Keratinocyte (primary cell): ENCODE measurements around the gene EIF2D. TPM values are rescaled to one million over a fixed set of nuclear protein-coding genes. Genes with fewer than 3 reads are reported as not detected.

ENCODE experiments used
- DNase-seq: peaks from one replicate; pipeline ENCODE4 v3.0.0-alpha.2; 2011; ENCODE audit warnings: low read depth, missing footprints, low spot score
- FAIRE-seq: peaks from 2 replicates; lab custom pipeline; 2011; peaks lifted over from hg19 to GRCh38; lab: Jason Lieb, UNC
- H2AFZ ChIP-seq: 2 replicates; pipeline ENCODE4 v1.6.0; 2012; ENCODE audit warnings: low read length, control low read depth, inconsistent platforms; ENCODE audit not compliant: control insufficient read depth
- H3K27ac ChIP-seq: 2 replicates; pipeline ENCODE4 v1.5.1; 2011; ENCODE audit warnings: low read length; ENCODE audit not compliant: control insufficient read depth, insufficient read depth
- H3K27me3 ChIP-seq: 3 replicates; pipeline ENCODE4 v1.6.0; 2011; ENCODE audit warnings: low read length; ENCODE audit not compliant: control insufficient read depth, insufficient read depth; ENCODE audit errors: extremely low read depth
- H3K36me3 ChIP-seq, 2 experiments: 2 replicates in 1 of 2; 3 replicates in 1 of 2; pipeline ENCODE4 v1.5.1; 2011; ENCODE audit warnings: low read length in 2 of 2, mild to moderate bottlenecking in 1 of 2; ENCODE audit not compliant: control insufficient read depth in 2 of 2, insufficient read depth in 2 of 2; ENCODE audit errors: extremely low read depth in 1 of 2
- H3K4me1 ChIP-seq: 3 replicates; pipeline ENCODE4 v1.5.1; 2011; ENCODE audit warnings: low read length; ENCODE audit not compliant: control insufficient read depth, insufficient read depth; ENCODE audit errors: extremely low read depth
- H3K4me2 ChIP-seq: 3 replicates; pipeline ENCODE4 v1.6.0; 2011; ENCODE audit warnings: low read depth, low read length; ENCODE audit not compliant: control insufficient read depth, insufficient read depth; ENCODE audit errors: extremely low read depth
- H3K4me3 ChIP-seq, 3 experiments: fragments of 200-600 bp in 1 of 3; sonication (generic) in 1 of 3; 2 replicates in 2 of 3; 3 replicates in 1 of 3; pipeline ENCODE4 v1.5.1; 2011 to 2016; ENCODE audit warnings: low read length in 3 of 3, mild to moderate bottlenecking in 3 of 3, control low read depth in 2 of 3, inconsistent platforms in 1 of 3, low read depth in 1 of 3, mixed read lengths in 1 of 3, mixed run types in 1 of 3, moderate library complexity in 1 of 3; ENCODE audit not compliant: control insufficient read depth in 2 of 3, insufficient read depth in 2 of 3; ENCODE audit errors: extremely low read depth in 1 of 3
- H3K79me2 ChIP-seq: 2 replicates; pipeline ENCODE4 v1.6.0; 2012; ENCODE audit warnings: low read length; ENCODE audit not compliant: control insufficient read depth, insufficient read depth
- H3K9ac ChIP-seq: 3 replicates; pipeline ENCODE4 v1.6.0; 2011; ENCODE audit warnings: low read length; ENCODE audit not compliant: control insufficient read depth, insufficient read depth; ENCODE audit errors: extremely low read depth
- H3K9me1 ChIP-seq: 3 replicates; pipeline ENCODE4 v1.6.0; 2011; ENCODE audit warnings: low read length; ENCODE audit not compliant: control insufficient read depth, insufficient read depth; ENCODE audit errors: extremely low read depth
- H3K9me3 ChIP-seq: 2 replicates; pipeline ENCODE4 v1.5.1; 2012; ENCODE audit warnings: low read depth, low read length; ENCODE audit not compliant: control insufficient read depth
- H4K20me1 ChIP-seq: 3 replicates; pipeline ENCODE4 v1.6.0; 2011; ENCODE audit warnings: low read length; ENCODE audit not compliant: control insufficient read depth, insufficient read depth; ENCODE audit errors: extremely low read depth
- CTCF ChIP-seq, 3 experiments: IDR thresholded peaks in 1 of 3; conservative IDR thresholded peaks in 1 of 3; optimal IDR thresholded peaks in 1 of 3; 2 replicates in 2 of 3; 3 replicates in 1 of 3; pipeline versions ENCODE3 to v1.5.1; 2011; ENCODE audit warnings: low read length in 3 of 3, mild to moderate bottlenecking in 3 of 3, moderate library complexity in 2 of 3, control low read depth in 1 of 3, inconsistent platforms in 1 of 3; ENCODE audit not compliant: insufficient read depth in 2 of 3; ENCODE audit errors: extremely low read depth in 1 of 3
- EZH2 ChIP-seq: IDR thresholded peaks from one replicate; pipeline ENCODE4 v1.6.1; 2012; ENCODE audit warnings: inconsistent platforms, mild to moderate bottlenecking, low read length, moderate library complexity
- dilution Hi-C: fragments of 300-500 bp; cut with MboI; formaldehyde crosslinking; loops from one replicate; pipeline ENCODE4 v1.7.0; 2020; ENCODE audit warnings: low sequenced_read_pairs; ENCODE audit not compliant: extremely low pct_ligation_motif_present
- polyA plus RNA-seq, 5 experiments: library from polyadenylated mRNA; depleted of rRNA in 3 of 5; stranded (reverse) in 3 of 5; stranded (forward) in 1 of 5; unstranded in 1 of 5; fragments of >200 nt; gene quantifications; 1 replicate in 1 of 5; 2 replicates in 3 of 5; 3 replicates in 1 of 5; pipeline versions ENCODE4 v1.2.1 to v1.2.3, GENCODE V29; 2011 to 2012; ENCODE audit warnings: missing spikeins in 2 of 5, low read depth in 1 of 5, low replicate concordance in 1 of 5

EIF2D gene
- polyA plus RNA-seq, 1 donor (not counting 4 experiments of a cell fraction or from before 2014, with no cell fraction given) = 60.6 TPM

GRCh38 chr1:206559672-206559995 is 52.6 kb downstream of the EIF2D start:
- peaks cover 13% of the 10 kb centered on the region for H3K4me1 ChIP-seq
- no peaks in the 10 kb centered on the region for H3K9me3 ChIP-seq
- no peaks in the 10 kb centered on the region for H4K20me1 ChIP-seq
- no peak overlapping the region for H3K9ac ChIP-seq
- TF ChIP-seq CTCF (optimal IDR thresholded peaks at IDR 0.05 in 1 of 3, IDR thresholded peaks at IDR 0.05 in 1 of 3, conservative IDR thresholded peaks at IDR 0.05 in 1 of 3; ENCODE audit: extremely low read depth in 1 of 3, insufficient read depth in 2 of 3, low read length in 3 of 3) (no peak), EZH2 (no peak)
- H3K27me3 ChIP-seq = no peaks in the 10 kb centered on the region
- H3K27ac ChIP-seq = no peak overlapping the region
- DNase-seq (no peak), FAIRE-seq (no peak)
- no peak overlapping the region for H2AFZ ChIP-seq
- H3K9me1 ChIP-seq = no peaks in the 10 kb centered on the region
- H3K79me2 ChIP-seq = no peaks in the 10 kb centered on the region
- no peak overlapping the region for H3K4me3 ChIP-seq
- H3K36me3 ChIP-seq = no peaks in the 10 kb centered on the region
- H3K4me2 ChIP-seq = no peak overlapping the region
- dilution Hi-C loops = no loop called here

GRCh38 chr1:206558794-206559671 is 53.2 kb downstream of the EIF2D start:
- no peak for FAIRE-seq
- no peak overlapping the region for H3K4me2 ChIP-seq

More at GRCh38 chr1:206558794-206559671, 53.2 kb downstream of the EIF2D start:
- no peak overlapping the region for H3K4me3 ChIP-seq
- H2AFZ ChIP-seq = no peak overlapping the region
- TF ChIP-seq EZH2 (no peak), CTCF (optimal IDR thresholded peaks at IDR 0.05 in 1 of 3, IDR thresholded peaks at IDR 0.05 in 1 of 3, conservative IDR thresholded peaks at IDR 0.05 in 1 of 3; ENCODE audit: extremely low read depth in 1 of 3, insufficient read depth in 2 of 3, low read length in 3 of 3) (no peak)
- H3K9ac ChIP-seq = no peak overlapping the region
- no peak overlapping the region for H3K27ac ChIP-seq
- no peaks in the 10 kb centered on the region for H4K20me1 ChIP-seq
- no peak for DNase-seq
- dilution Hi-C loops = no loop called here
- no peaks in the 10 kb centered on the region for H3K9me3 ChIP-seq
- H3K36me3 ChIP-seq = no peaks in the 10 kb centered on the region
- no peaks in the 10 kb centered on the region for H3K9me1 ChIP-seq
- peaks cover 13% of the 10 kb centered on the region for H3K4me1 ChIP-seq
- H3K27me3 ChIP-seq = no peaks in the 10 kb centered on the region
- no peaks in the 10 kb centered on the region for H3K79me2 ChIP-seq
